Thoracic aorta (tissue), 2 donors: ENCODE measurements around the gene CLEC1B. TPM values are rescaled to one million over a fixed set of nuclear protein-coding genes. Genes with fewer than 3 reads are reported as not detected.
"Not testable (repeated sequence)": the region's sequence is repeated elsewhere in the genome, so short reads cannot be mapped to it uniquely, and the experiment has no call there.

ENCODE experiments used
- ATAC-seq: fragments of 150-250 bp; one replicate; pipeline ENCODE4 v1.8.0; 2017; ENCODE audit warnings: low read depth; ENCODE audit not compliant: insufficient number of reproducible peaks, low FRiP score
- DNase-seq: peaks from one replicate; pipeline ENCODE4 v3.0.0-alpha.2; 2020; ENCODE audit warnings: low spot score
- H3K27ac ChIP-seq, 2 donors: fragments of 200-600 bp; sonication (generic); 1 replicate in 1 of 2; 2 replicates in 1 of 2; pipeline ENCODE4 v1.5.1; 2016; ENCODE audit warnings: mild to moderate bottlenecking in 2 of 2, moderate library complexity in 2 of 2
- H3K27me3 ChIP-seq: fragments of 200-600 bp; sonication (generic); replicated peaks from 2 replicates; pipeline ENCODE4 v1.6.0; 2016; ENCODE audit warnings: mild to moderate bottlenecking; ENCODE audit not compliant: insufficient read depth
- H3K36me3 ChIP-seq: fragments of 200-600 bp; sonication (generic); one replicate; pipeline ENCODE4 v1.5.1; 2016
- H3K4me1 ChIP-seq, 2 donors: fragments of 200-600 bp; sonication (generic); 1 replicate in 1 of 2; 2 replicates in 1 of 2; pipeline versions ENCODE4 v1.5.1 to v1.6.0; 2016; ENCODE audit warnings: low read depth in 2 of 2, mild to moderate bottlenecking in 1 of 2; ENCODE audit not compliant: control insufficient read depth in 1 of 2
- H3K4me3 ChIP-seq: fragments of 200-600 bp; sonication (generic); 2 replicates; pipeline ENCODE4 v1.5.1; 2016; ENCODE audit warnings: mild to moderate bottlenecking
- H3K9me3 ChIP-seq: fragments of 200-600 bp; sonication (generic); 2 replicates; pipeline ENCODE4 v1.5.1; 2016
- total RNA-seq, 2 donors: library from RNA; depleted of rRNA; stranded (reverse); fragments of >200 nt; gene quantifications; one replicate each; pipeline versions ENCODE4 v1.1.0 to v1.2.3, GENCODE V29; 2016
- TF ChIP-seq, protein P1 (sequence below): fragments of 200-600 bp; sonication (generic); IDR thresholded peaks from one replicate; pipeline ENCODE4 v1.5.1; 2019; ENCODE audit warnings: antibody characterized with exemption

Gene CLEC1B
- total RNA-seq, 2 donors from 2014 or later: not detected

DNA sequence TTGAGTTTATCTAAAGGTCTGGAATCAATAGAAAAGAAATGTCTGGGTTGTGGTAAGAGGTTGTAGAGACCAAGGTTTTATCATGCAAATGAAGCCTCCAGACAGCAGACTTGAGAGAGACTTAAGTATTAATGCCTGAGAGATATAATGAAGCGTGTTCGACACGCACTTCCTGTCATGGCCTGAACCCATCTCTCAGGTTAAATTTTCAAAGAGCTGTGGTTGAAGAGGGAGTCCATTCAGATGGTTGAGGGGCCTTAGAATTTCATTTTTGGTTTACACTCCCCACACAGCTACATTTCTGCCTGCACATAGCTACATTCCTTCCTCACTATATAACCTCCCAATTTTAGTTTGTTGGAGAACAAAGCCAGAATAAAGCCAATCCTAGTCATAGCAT lies 37.8 kb downstream of the CLEC1B start:
- TF ChIP-seq, protein P1, sequence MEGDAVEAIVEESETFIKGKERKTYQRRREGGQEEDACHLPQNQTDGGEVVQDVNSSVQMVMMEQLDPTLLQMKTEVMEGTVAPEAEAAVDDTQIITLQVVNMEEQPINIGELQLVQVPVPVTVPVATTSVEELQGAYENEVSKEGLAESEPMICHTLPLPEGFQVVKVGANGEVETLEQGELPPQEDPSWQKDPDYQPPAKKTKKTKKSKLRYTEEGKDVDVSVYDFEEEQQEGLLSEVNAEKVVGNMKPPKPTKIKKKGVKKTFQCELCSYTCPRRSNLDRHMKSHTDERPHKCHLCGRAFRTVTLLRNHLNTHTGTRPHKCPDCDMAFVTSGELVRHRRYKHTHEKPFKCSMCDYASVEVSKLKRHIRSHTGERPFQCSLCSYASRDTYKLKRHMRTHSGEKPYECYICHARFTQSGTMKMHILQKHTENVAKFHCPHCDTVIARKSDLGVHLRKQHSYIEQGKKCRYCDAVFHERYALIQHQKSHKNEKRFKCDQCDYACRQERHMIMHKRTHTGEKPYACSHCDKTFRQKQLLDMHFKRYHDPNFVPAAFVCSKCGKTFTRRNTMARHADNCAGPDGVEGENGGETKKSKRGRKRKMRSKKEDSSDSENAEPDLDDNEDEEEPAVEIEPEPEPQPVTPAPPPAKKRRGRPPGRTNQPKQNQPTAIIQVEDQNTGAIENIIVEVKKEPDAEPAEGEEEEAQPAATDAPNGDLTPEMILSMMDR: no peak
- H3K36me3 ChIP-seq: no peaks in the 10 kb centered on the region
- no peaks in the 10 kb centered on the region for H3K27me3 ChIP-seq
- no peaks in the 10 kb centered on the region for H3K4me1 ChIP-seq
- no peak for ATAC-seq
- no peaks in the 10 kb centered on the region for H3K9me3 ChIP-seq
- H3K27ac ChIP-seq: no peak overlapping the region
- no peak overlapping the region for H3K4me3 ChIP-seq
- no peak for DNase-seq

DNA sequence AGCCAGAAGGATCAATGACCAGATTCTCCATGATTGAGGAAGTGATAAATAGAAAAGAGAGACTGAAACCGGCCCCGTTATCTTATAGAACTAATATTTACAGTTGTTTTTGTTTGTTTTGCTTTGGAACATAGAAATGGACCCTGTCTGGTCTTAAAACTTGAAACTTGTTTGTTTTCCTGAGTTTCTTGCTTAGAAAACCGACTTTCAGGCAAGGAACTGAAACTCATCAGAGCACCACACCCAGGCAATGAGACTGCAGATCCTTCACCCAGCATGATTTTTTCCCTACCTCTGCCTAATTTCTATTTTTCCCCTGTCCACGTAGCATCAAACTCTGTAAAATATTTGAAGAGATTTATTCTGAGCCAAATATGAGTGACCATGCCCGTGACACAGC lies 38.3 kb downstream of the CLEC1B start:
- Histone ChIP-seq H3K27ac (no peak overlapping the region), H3K4me1 (no peaks in the 10 kb centered on the region), H3K4me3 (no peak overlapping the region), H3K27me3 (no peaks in the 10 kb centered on the region), H3K9me3 (no peaks in the 10 kb centered on the region), H3K36me3 (no peaks in the 10 kb centered on the region)
- DNase-seq (no peak), ATAC-seq (no peak)
- TF ChIP-seq, protein P1: no peak

DNA sequence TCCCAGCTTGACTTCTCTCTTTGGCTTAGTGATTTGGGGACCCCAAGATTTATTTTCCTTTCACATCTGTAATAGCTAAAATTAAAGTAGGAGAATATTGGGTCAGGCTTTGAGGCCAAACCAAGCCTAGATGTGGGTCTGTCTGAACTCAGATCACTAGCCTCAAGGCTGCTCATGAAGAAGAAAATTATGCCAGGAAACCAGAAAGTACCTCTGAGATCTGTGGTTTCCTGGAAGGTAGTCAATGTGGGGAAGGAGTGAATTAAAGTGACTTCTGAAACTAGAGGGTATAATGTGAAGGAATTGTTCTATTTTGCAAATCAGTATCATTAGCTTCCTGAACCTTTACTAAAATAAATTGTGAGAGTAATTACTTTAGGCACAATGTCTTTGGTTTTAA lies 41.1 kb downstream of the CLEC1B start:
- no peak overlapping the region for H3K4me3 ChIP-seq
- H3K9me3 ChIP-seq: no peaks in the 10 kb centered on the region
- H3K27me3 ChIP-seq: no peaks in the 10 kb centered on the region
- ATAC-seq: no peak
- H3K4me1 ChIP-seq: no peaks in the 10 kb centered on the region
- H3K27ac ChIP-seq: no peak overlapping the region
- TF ChIP-seq, protein P1: no peak
- H3K36me3 ChIP-seq: no peaks in the 10 kb centered on the region
- DNase-seq: no peak

DNA sequence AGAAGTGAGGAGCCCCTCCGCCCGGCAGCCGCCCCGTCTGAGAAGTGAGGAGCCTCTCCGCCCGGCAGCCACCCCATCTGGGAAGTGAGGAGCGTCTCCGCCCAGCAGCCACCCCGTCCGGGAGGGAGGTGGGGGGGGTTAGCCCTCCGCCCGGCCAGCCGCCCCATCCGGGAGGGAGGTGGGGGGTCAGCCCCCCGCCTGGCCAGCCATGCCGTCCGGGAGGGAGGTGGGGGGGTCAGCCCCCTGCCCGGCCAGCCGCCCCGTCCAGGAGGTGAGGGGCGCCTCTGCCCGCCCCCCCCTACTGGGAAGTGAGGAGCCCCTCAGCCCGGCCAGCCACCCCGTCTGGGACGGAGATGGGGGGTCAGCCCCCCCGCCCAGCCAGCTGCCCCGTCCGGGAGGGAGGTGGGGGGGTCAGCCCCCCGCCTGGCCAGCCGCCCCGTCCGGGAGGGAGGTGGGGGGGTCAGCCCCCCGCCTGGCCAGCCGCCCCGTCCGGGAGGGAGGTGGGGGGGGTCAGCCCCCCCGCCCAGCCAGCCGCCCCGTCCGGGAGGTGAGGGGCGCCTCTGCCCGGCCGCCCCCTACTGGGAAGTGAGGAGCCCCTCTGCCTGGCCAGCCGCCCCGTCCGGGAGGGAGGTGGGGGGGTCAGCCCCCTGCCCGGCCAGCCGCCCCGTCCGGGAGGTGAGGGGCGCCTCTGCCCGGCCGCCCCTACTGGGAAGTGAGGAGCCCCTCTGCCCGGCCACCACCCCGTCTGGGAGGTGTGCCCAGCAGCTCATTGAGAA lies 45.8 kb downstream of the CLEC1B start:
- not testable (repeated sequence) for ATAC-seq, H3K27me3 ChIP-seq, H3K9me3 ChIP-seq, H3K4me1 ChIP-seq, H3K36me3 ChIP-seq, DNase-seq, H3K27ac ChIP-seq, H3K4me3 ChIP-seq

DNA sequence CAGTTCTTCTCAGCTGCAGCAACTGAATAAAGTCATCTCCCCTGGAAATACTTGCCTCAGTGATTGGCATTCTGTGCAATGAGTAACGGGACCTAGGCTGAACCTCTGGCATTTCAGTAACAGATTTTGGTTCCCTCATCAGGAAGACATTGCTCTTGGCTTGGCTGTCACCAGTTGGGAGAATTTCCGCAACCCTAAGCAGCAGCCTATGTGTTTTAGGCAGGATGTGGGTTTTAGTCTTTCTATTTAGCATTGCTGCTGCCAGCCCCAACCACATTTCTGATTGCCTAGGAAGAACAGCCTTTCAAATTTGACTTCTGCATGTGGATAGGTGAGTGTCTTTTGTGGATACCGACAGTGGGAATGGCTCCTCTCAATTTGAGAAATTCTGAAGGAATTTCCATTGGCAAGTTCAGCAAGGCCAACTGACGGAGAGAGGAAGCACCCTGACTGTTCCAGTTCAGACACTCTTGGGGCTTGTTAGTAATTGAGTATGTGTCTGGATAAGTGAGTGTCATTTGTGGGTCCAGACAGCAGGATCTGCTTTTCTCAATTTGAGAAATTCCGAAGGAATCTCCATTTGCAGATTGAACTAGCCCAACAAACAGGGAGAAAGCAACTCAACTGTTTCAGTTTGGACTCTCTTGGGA lies 47.8 kb downstream of the CLEC1B start:
- Histone ChIP-seq H3K9me3 (no peaks in the 10 kb centered on the region), H3K27me3 (no peaks in the 10 kb centered on the region), H3K4me1 (no peaks in the 10 kb centered on the region), H3K4me3 (no peak overlapping the region), H3K27ac (no peak overlapping the region), H3K36me3 (no peaks in the 10 kb centered on the region)
- TF ChIP-seq, protein P1: no peak
- DNase-seq: no peak
- no peak for ATAC-seq
